Measurements from ENCODE around the gene COL6A2.

- no peak for TF ChIP-seq SMC3 (IDR thresholded peaks at IDR 0.05)
- TF ChIP-seq PHF8 (IDR thresholded peaks at IDR 0.05; ENCODE audit: borderline replicate concordance, low read depth), result no peak
- no peak for TF ChIP-seq POLR2A (IDR thresholded peaks at IDR 0.05; ENCODE audit: low read length)
- TF ChIP-seq FOSB (CRISPR knock-in tag; IDR thresholded peaks at IDR 0.05), result no peak
Observed at GRCh38 chr21:46172863-46173528, 75.1 kb downstream of the COL6A2 start.

All from A549 (cell line).